ENCODE data around the gene TOMM40L.
A peak's percentile ranks its signal among the peaks of the same experiment; 100 is the strongest.
"Not testable (repeated sequence)": the region's sequence is repeated elsewhere in the genome, so short reads cannot be mapped to it uniquely, and the experiment has no call there.

Gene TOMM40L

DNA sequence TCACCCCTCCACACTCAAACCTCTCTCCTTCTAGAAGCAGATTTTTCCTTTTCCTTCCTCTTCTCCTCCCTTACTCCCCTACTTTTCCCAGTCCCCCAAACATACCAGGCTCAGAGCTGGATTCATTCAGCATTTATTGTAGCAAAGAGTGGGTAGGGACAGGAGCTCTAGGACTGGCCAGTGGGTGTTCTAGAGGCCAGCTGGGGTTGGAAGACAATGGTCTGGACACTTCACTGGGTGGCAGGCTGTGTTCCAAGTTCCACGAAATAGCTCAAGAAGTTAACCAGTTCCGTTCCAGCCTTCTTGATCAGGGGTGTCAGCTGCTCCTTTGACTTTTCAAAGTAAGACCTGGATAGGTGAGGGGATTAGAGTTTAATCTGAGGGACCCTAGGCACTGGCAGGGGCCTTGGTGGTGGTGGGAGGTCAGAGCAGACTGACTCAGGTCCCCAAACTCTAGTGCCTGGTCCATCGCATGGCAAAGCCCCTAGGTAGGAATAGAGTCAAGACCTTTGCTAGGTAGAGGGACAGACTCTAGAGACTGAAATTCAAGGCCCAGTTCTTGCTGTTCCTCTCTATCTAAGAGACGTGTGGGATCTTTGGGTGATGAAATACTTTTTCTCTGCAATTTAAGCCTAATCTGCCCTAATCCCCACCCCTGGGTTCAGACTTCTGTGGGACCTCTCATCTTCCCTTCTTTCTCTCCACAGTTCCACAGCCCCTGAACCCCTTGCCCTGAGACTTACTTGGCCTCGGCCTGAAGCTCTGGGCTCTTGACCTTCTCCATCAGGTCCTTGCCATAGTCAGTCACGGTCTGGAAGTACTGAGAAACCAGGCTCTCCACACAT lies 3.5 kb upstream of the TOMM40L start:
- no peak for DNase-seq

DNA sequence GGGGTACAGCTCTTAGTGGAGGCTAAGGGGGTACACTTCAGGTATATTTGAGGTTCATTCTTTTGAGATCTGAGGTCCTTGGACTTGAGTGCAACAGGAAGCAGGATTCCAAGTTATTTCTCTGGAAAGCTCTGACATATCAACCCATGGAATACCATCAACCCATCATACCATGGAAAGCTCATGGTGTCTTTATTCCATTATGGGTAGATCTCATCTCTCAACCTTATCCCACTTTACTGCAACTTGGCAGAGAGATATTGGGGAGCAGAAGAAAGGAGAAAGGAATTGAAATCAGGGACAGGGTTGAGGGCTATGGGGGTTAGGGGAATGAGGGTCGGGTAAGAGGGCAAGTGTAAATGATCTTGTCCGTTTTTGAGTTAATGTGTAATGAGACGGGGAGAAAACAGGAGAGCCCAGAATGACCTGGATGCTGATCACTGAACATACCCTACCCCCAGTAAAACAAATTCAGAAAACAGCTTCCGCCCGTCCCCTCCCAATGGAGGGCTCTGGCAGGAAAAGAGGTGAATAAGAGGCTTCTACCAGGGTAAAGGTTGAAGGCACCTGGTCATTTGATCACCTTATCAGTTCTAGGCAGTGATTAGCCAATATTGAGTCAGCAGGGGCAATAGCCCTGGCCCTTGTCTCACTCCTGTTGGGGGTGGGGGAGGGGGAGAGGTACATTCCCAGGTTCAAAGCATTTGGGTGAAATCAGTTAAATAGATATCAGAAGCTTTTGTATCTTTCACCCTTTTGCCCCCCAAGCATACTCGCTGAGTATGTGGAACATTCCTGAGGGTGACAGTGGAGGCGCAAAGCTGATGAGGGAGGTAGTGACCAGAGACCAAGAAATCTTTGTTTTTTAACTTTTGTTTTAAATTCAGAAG lies 1.8 kb upstream of the TOMM40L start:
- no peak for DNase-seq

DNA sequence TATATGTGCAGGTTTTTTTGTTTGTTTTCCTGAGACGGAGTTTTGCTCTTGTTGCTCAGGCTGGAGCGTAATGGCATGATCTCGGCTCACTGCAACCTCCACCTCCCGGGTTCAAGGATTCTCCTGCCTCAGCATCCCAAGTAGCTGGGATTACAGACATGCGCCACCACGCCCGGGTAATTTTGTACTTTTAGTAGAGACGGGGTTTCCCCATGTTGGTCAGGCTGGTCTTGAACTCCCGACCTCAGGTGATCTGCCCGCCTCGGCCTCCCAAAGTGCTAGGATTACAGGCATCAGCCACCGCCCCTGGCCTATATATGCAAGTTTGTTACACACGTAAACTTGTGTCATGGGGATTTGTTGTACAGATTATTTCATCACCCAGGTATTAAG lies 1.2 kb upstream of the TOMM40L start:
- DNase-seq = not testable (repeated sequence)

DNA sequence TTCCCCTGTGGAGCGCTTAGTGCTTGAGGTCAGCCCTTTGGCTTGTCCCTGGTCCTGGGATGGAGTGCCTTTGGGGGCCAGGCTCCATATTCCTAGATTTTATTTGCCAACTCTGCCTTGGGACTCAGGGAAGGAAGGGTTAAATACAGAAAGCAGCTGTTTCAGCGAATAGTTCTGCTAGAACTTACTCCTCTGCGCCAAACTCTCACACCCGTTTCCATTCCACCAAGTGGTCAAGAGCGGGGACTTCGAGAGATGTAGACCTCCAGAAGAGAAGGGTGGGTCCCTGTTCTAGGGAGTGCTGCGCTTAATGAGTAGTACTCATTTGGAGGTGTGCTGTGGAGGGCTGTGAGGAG lies 704 bp upstream of the TOMM40L start:
- DNase-seq = no peak

DNA sequence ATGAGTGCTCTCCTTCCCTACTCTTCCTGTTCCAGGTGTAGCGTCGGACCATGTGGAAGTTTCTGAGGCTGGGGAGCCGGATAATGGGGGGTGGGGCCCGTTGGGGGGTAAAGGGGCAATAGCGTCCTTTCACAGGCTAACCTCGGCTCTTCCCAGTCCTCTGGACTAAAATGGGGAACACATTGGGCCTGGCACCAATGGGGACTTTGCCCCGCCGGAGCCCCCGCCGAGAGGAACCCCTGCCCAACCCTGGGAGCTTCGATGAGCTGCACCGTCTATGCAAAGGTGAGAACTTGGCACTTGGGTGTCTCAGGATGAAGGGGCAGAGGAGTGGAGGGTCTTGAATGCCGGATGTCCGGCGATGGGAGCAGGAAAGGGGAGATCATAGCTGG lies 456 bp downstream of the TOMM40L start:
- peak; percentile 23 for DNase-seq

DNA sequence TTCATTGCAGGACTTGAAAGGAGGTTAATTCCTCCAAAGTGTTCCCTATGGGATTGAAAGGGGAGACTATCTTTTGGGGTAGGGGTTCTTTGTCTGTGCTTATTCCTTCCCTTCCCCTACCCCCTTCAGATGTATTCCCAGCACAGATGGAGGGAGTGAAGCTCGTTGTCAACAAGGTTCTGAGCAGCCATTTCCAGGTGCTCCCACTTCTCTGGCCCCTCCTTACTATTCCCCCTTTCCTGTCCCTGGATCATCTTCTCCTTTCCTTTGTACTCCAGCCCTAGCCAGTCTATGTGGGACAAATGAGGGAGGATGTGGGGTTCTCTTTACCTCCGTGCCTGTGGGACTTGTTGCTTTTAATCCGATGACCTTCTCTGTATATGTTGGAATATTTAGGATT lies 899 bp downstream of the TOMM40L start:
- no peak for DNase-seq

DNA sequence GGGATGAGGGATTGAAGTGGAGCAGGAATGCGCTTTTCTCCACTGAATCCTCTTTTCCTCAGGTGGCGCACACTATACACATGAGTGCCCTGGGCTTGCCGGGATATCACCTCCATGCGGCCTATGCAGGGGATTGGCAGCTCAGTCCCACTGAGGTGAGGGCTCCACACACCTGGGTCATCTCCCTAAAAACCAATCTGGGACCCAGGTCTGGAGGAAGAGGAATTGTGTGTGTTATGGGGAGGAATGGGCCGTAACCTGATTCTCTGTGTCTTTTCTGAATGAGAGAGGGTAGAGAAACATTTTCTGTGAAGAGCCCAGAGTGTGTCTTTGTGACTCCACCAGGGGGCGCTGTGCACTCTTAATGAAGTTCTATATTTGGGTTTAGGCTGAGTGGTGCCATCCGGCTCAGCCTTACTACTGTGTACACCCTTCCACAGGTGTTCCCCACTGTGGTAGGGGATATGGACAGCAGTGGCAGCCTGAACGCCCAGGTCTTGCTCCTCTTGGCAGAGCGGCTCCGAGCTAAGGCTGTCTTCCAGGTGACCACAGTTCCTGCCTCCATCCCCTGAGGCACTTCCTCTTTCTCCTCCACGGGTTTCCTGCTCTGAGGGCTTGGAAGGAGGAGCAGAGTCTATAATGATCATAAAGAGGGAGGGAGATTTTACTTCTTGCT lies 1.5 kb downstream of the TOMM40L start:
- peak; percentile 91 for DNase-seq

DNA sequence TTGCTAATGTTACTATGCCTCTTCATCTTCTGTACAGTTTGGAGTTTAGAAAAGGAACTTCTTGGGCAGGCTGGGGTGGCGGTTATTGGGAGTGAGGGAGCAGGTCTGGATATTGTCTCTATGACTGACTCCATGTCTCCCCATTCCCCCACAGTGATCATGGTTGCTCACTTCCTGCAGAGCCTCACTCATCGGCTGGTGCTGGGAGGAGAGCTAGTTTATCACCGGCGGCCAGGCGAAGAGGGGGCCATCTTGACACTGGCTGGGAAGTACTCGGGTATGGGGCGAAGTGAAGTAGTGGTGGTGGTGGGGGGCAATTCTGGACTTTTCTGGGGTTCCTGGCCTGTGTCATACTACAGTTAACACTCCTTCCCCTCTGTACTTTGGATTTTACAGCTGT lies 2.2 kb downstream of the TOMM40L start:
- no peak for DNase-seq

DNA sequence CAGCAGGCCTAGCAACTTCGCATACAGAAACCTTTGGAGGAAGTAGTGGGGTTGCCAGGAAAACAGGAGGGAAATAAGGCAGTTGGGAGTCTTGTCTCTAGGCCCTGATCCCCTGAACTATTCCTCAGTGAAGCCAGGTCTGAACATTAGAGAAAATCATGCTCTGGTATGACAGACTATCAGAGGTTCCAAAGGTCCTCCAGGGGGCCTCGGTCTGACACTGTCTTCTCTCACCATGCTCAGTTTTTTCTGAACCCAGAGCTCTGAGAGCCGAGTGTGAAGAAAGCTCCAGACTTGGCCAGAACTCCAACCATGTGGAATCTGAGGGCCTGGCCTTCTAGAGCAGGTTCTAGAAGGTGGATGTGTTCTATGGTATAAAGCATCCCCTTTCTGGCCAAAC lies 4.0 kb downstream of the TOMM40L start:
- no peak for DNase-seq

DNA sequence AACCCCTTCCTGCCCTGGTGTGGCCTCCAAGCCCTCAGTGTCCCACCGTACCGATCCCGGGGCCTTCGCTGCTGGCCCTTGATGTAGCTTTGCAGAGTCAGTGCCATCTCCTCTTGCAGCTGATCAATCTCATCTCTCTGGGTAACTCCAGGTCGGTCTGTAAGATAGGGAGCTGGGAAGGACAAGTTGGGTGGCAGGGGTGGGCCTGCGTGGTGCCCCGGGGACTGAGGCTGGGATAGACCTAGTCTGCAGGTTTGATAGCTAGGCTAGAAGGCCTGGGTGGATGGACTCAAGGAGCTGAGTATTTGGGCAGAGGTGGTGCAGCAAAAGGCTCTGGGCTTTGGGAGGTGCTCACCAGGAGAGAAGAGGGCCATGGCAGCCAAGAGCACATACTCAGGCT lies 4.9 kb downstream of the TOMM40L start:
- DNase-seq = no peak

DNA sequence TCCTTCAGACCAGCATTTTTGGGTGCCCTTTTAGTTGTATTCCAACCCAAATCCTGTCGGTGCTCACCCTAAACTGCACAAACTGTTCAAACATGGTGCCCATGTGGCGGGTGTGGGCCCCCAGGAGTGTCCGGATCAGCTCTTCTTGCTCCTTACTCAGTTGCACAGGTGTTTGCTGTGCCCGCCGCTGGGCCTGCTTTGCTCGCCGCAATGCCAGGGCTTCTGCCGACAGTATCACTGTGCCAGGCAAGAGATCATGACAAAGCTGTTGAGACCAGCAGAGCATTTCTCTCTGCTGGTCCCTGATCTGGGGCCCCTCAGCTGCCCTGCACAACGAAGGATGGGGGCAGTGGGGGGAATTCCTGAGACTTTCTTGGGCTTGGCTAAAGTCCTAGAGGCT lies 7.2 kb downstream of the TOMM40L start:
- DNase-seq = no peak

DNA sequence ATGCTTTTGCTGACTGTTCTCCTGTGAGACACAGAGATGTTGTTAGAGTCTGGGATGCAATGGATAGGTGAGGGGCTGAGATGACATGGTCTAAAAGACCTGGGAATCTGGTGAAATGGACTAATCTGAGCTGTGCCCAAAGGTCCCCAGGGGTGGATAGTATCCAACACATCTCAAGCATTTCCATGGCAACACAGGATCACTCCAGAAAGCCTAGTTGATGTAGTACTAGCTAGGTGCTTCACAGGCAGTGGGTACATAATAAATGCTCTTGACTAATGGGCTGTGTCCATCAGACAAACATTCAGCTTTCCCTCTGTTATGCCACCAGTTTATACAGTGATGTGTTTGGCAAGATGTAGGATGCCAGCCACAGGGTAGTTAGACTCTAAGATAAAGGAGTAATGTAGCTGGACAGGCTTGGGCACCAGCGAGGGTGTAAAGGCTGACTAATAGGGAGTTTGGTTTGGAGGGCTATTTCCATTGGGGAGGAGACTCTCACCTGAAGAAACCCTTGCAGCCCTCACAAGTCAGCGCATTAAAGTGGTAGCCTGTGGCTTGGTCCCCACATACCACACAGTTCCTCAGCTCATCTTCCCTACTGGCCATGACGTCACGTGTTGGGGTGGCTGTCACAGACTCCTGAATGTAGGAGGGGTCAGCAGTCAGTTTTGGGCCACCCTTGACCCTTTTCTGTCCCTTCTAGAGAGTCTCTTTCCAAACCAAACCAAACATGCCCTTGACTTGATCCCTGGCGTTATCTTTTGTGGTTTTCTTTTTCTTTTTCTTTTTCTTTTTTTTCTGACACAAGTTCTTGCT lies 10.3 kb downstream of the TOMM40L start:
- no peak for DNase-seq

DNA sequence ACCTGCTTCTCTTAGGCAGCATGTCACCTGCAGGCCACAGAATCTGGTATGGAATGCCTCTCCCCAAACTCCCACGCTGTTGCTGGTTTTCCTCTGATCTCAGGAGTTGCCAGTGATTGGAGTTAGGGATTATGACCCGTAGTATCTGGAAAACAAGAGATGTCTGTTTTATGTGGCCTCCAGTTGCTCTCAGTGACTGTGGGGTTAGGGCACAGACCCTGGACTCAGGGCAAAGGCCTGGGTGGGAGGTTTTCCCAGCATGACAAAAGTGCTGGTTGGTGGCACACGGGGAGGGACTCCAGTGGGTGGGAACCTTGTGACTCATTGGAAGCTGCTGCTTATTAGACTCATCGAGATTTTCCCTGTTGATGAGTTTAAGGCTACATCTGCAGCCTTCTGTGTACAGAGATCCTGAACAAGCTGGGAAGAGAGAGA lies 12.2 kb downstream of the TOMM40L start, which contains the start of gene NR1I3:
NR1I3 (minus strand) TSS at position 165 of the 435 bp plus-strand sequence. CDS start 1,638 bp downstream, outside the sequence.
- DNase-seq = no peak

DNA sequence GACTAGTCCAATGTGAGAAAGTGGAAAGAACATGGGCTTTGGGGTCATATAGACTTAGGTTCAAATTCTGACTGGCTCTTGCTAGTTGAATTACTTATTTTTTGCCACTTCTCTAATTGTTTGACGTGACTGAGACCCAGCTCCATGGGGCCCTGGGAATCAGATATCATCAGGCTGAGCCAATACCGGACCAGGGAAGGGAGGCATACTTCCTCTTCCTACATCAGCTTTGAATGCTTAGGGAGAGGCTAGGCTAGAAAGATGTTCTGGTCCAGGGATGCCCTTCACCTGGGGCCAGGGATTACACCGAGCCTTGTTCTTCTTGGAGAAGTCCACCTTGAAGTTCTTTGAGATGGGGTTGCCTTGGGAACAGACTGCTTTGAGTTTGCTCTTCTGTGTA lies 15.8 kb downstream of the TOMM40L start:
- no peak for DNase-seq

DNA sequence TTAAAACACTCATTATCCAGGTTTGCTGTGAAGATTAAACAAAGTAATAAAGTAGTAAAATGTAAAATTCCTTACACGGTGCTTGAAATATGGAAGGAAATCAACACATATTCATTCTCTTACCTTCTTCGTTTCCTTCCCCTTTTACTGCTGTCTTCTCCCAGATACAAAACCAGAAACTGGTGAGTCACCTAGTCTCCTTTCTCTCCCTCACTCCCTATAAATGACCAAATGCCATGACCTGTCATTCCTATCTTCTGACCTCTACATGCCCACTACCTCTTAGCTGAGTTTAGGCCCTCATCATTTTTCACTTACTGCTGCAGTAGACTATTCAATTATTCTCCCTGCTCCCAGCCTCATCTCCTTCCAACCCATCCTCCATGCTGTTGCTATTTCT lies 16.5 kb downstream of the TOMM40L start:
- no peak for DNase-seq

DNA sequence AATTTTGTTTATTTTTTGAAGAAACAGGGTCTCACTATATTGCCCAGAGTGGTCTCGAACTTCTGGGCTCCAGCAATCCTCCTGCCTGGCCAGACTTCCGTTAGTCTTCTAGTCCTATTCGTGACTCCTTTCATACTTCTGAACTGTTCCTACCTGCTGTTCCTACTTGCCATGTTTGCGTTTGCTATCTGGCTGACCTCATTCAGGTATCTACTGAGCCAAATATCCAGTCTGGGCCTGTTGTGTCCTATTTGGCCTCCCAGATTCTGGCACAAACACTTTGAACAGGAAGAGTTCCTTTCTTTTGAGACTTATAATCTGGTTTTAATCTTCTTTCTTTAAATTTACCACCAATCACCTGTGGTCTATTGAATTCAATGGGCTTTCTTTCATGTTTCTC lies 19.0 kb downstream of the TOMM40L start:
- no peak for DNase-seq

DNA sequence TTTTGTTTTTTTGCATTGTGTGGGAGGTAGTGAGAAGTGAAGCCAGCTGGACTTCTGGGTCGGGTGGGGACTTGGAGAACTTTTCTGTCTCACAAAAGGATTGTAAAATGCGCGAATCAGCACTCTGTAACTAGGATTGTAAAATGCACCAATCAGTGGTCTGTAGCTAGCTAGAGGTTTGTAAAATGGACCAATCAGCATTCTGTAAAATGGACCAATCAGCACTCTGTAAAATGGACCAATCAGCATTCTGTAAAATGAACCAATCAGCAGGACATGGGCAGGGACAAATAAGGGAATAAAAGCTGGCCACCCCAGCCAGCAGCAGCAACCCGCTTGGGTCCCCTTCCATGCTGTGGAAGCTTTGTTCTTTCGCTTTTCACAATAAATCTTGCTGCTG lies 24.2 kb downstream of the TOMM40L start:
- not testable (repeated sequence) for DNase-seq

DNA sequence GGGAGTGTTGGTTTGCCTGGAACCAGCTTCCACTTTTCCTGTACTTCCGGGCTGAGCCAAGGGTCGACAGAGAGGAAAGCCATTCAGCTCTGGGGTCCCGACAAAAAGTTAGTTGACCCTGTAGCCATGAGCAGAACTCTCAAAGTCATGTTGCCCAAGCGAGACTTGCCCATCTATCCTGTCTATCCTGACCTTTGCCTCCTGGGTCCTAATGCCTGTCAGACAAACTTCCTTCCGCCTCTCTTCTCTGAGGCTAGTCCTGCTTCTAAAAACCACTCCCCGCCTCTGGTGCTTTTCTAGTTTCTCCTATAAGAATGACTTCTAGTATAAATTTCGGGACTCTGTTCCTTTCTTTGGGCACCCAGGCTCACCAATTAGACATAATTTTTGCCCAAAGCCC lies 25.0 kb downstream of the TOMM40L start:
- no peak for DNase-seq

DNA sequence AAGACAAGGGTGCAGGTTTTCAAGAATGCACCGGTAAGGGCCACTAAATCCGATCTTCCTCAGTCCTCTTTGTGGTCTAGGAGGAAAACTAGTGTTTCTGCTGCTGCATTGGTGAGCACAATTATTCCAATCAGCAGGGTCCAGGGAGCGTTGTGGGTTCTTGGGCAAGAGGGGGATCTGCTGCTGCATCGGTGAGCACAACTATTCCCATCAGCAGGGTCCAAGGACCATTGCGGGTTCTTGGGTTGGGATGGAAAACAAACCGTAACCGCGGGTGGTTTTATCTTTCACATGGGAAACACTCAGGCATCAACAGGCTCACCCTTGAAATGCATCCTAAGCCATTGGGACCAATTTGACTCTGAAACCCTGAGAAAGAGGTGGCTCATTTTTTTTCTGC lies 25.7 kb downstream of the TOMM40L start:
- no peak for DNase-seq

DNA sequence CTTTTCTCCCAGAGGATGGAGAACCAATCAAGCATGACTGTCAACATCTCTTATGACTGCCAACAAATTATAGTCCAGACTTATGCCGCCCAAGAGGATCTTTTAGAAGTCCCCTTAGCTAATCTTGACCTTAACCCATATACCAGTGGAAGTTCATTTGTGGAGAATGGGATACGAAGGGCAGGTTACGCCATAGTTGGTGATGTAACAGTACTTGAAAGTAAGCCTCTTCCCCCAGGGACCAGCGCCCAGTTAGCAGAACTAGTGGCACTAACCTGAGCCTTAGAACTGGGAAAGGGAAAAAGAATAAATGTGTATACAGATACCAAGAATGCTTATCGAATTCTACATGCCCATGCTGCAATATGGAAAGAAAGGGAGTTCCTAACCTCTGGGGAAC lies 29.4 kb downstream of the TOMM40L start:
- DNase-seq = not testable (repeated sequence)

DNA sequence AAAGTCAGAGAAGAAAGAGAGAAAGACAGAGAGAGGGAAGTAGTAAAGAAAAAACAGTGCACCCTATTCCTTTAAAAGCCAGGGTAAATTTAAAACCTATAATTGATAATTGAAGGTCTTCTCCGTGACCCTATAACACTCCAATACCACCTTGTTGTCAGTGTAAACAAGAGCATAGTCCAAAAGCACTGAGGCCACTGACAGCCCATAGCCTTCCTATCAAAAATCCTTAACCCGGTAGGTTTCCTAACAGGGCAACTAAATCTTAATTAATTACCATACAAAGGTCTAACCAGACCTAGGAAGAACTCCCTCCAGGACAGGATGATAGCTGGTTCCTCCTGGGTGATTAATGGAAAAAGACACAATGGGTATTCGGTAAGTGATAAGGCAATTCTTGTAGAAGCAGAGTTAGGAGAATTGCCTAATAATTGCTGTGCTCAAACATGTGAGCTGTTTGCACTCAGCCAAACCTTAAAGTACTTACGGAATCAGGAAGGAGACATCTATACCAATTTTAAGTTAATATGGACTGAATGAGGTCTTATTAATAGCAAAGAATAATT lies 30.2 kb downstream of the TOMM40L start:
- not testable (repeated sequence) for DNase-seq

DNA sequence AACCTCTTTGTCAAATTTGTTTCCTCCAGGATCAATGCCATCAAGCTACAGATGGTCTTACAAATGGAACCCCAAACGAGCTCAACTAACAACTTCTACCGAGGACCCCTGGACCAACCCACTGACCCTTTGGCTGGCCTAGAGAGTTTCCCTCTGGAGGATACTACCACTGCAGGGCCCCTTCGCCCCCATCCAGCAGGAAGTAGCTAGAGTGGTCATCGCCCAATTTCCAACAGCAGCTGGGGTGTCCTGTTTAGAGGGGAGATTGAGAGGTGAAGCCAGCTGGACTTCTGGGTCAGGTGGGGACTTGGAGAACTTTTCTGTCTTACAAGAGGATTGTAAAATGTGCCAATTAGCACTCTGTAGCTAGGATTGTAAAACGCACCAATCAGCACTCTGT lies 31.2 kb downstream of the TOMM40L start:
- DNase-seq = not testable (repeated sequence)
